Measurements from ENCODE around the gene INAFM2.
A peak's percentile ranks its signal among the peaks of the same experiment; 100 is the strongest.

The INAFM2 gene

DNA sequence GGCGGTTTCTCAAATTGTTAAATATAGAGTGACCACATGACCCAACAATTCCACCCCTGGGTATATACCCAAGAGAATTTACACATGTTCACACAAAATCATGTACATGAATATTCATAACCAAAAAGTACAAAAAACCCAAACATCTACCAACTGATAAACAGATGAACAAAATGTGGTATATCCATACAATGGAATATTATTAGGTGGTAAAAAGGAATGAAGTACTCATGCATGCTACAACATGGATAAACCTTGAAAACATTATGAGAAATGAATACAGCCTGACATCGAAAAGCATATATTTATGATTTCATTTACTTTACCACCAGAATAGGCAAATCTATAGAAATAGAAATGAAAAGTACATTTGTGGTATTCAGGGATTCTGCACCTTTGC lies 23.1 kb upstream of the INAFM2 start:
- Mint-ChIP-seq H3K4me1 (peaks cover 29% of the 10 kb centered on the region), H3K27ac (no peak overlapping the region), H3K36me3 (ENCODE audit: low read depth) (peaks cover 8% of the 10 kb centered on the region), H3K27me3 (ENCODE audit: low read depth, poor library complexity) (peaks cover 38% of the 10 kb centered on the region), H3K4me3 (no peak overlapping the region), H3K9me3 (peaks cover 19% of the 10 kb centered on the region)
- TF ChIP-seq CTCF (IDR thresholded peaks at IDR 0.05): no peak
- DNase-seq: no peak

DNA sequence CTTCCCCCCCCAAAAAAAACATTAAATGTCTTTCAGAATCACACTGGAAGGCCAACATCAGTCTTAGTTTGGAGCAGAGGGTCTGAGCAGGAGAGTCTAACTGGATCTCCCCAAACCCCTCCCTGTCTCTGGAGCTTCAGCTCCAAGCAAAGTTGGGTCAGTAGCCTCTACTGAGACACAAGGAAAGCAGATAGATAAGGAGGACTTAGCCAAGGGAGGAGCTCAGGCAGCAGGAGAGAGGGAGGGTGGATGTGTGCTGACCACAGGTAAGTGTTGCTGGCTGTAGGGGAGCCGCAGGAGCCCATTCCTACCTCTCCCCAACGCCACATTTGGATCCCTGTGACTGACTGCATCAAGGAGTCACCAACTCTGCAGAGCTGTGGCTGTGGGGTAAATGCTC lies 22.7 kb upstream of the INAFM2 start:
- H3K36me3 Mint-ChIP-seq (ENCODE audit: low read depth): peaks cover 8% of the 10 kb centered on the region
- H3K4me1 Mint-ChIP-seq: peaks cover 25% of the 10 kb centered on the region
- no peak overlapping the region for H3K27ac Mint-ChIP-seq
- peaks cover 38% of the 10 kb centered on the region for H3K27me3 Mint-ChIP-seq (ENCODE audit: low read depth, poor library complexity)
- no peak overlapping the region for H3K4me3 Mint-ChIP-seq
- no peak for TF ChIP-seq CTCF (IDR thresholded peaks at IDR 0.05)
- peaks cover 19% of the 10 kb centered on the region for H3K9me3 Mint-ChIP-seq
- no peak for DNase-seq

- H3K4me3 Mint-ChIP-seq: peak overlapping the region; percentile 56
- no peak for TF ChIP-seq CTCF (IDR thresholded peaks at IDR 0.05)
- no peak overlapping the region for H3K27ac Mint-ChIP-seq
- H3K4me1 Mint-ChIP-seq: peaks cover 23% of the 10 kb centered on the region
- peaks cover 19% of the 10 kb centered on the region for H3K9me3 Mint-ChIP-seq
- H3K27me3 Mint-ChIP-seq (ENCODE audit: low read depth, poor library complexity): peaks cover 32% of the 10 kb centered on the region
- peaks cover 8% of the 10 kb centered on the region for H3K36me3 Mint-ChIP-seq (ENCODE audit: low read depth)
- no peak for DNase-seq
Observed at GRCh38 chr15:40301467-40302179, 21.9 kb upstream of the INAFM2 start.

GRCh38 chr15:40302288-40302886 lies 21.1 kb upstream of the INAFM2 start:
- Mint-ChIP-seq H3K27ac (no peak overlapping the region), H3K9me3 (peaks cover 19% of the 10 kb centered on the region), H3K4me3 (no peak overlapping the region), H3K4me1 (peaks cover 26% of the 10 kb centered on the region), H3K27me3 (ENCODE audit: low read depth, poor library complexity) (peaks cover 34% of the 10 kb centered on the region), H3K36me3 (ENCODE audit: low read depth) (peaks cover 8% of the 10 kb centered on the region)
- DNase-seq: no peak
- TF ChIP-seq CTCF (IDR thresholded peaks at IDR 0.05): no peak

DNA sequence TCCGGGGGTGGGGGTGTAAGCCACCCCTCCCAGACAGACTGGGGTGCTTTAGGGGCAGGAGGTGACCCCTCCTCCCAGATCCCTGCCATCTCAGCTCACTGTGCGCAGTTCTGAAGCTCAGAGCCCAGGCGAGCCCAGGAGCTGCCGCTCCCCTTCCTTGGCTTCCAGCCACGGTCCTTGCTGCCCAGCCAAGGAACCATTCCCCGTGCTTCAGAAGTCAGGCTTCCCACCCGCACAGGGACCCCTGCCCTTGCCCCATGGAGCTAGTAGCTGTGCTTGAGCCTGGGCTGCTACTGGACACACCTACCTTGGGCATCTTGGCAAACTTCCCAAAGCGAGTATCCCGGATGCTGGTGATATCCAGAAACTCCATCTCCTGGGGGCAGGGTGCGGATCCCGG lies 20.5 kb upstream of the INAFM2 start:
- peaks cover 19% of the 10 kb centered on the region for H3K9me3 Mint-ChIP-seq
- no peak overlapping the region for H3K4me3 Mint-ChIP-seq
- peaks cover 26% of the 10 kb centered on the region for H3K4me1 Mint-ChIP-seq
- peaks cover 8% of the 10 kb centered on the region for H3K36me3 Mint-ChIP-seq (ENCODE audit: low read depth)
- no peak for DNase-seq
- no peak overlapping the region for H3K27ac Mint-ChIP-seq
- no peak for TF ChIP-seq CTCF (IDR thresholded peaks at IDR 0.05)
- peaks cover 34% of the 10 kb centered on the region for H3K27me3 Mint-ChIP-seq (ENCODE audit: low read depth, poor library complexity)

DNA sequence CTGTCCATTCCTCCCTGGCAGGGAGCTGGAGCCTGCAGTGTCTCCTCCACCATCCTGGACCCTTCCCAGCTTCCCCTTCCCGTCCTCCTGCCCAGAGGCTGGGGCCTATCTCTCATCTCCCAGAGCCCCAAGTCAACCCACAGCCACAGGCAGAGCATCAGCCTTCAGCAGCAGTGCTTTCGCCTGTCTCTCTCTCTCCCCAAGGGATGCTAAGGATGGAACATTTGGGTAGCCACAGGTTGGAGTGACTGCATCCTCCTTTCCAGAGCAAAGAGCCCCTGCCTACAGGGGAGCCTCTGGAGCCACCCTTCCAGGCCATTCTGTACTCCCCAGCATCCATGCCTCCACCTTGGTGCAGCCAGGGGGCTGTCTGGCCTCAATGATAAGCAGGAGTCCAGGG lies 19.9 kb upstream of the INAFM2 start:
- peaks cover 8% of the 10 kb centered on the region for H3K36me3 Mint-ChIP-seq (ENCODE audit: low read depth)
- no peak overlapping the region for H3K4me3 Mint-ChIP-seq
- no peak for TF ChIP-seq CTCF (IDR thresholded peaks at IDR 0.05)
- peak overlapping the region; percentile 39 for H3K27ac Mint-ChIP-seq
- peaks cover 32% of the 10 kb centered on the region for H3K4me1 Mint-ChIP-seq
- H3K27me3 Mint-ChIP-seq (ENCODE audit: low read depth, poor library complexity): peaks cover 34% of the 10 kb centered on the region
- H3K9me3 Mint-ChIP-seq: peaks cover 19% of the 10 kb centered on the region
- DNase-seq: no peak
